Islet of Langerhans (tissue), 1 donor: ENCODE data around the gene ICOS.
"Not testable (repeated sequence)": the region's sequence is repeated elsewhere in the genome, so short reads cannot be mapped to it uniquely, and the experiment has no call there.

ENCODE experiments used
- FAIRE-seq: peaks from one replicate; lab custom pipeline; 2011; peaks lifted over from hg19 to GRCh38; lab: Jason Lieb, UNC

Gene ICOS

GRCh38 chr2:203918264-203918663 is 18.3 kb upstream of the ICOS start:
- FAIRE-seq: no peak

- no peak for FAIRE-seq
Measured at GRCh38 chr2:203918839-203919238, 17.7 kb upstream of the ICOS start.

DNA sequence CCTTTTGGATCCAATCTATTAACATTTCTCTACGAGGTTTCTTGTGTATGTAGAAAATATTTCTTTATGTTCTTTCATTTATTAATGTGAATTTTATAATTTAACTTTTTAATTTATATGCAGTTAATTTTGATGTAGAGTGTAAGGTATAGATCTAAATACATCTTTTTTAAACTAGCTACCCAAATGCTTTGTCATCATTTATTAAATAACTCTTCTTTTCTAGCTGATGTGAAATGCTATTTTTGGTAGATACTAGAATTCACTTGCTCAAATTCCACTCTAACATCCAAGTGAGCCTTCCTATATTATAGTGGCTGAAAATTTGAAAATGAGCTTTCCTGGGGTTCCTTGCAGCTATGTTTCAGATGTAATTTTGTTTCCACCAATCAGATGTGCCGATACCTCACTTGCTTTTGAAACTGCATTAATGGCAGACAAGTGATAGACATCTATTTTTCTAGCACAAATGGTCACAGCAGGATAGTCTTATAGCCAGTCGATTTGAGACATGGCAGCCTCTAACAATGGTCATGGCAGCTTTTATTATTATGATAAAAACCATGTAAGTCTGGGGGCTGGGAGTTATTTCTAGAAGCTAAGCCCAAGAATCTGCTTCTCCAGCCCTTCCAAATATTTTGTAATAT is 10.9 kb upstream of the ICOS start:
- no peak for FAIRE-seq

GRCh38 chr2:203928849-203929248 is 7.7 kb upstream of the ICOS start:
- peak; percentile 95 for FAIRE-seq

- FAIRE-seq: not testable (repeated sequence)
Measured at GRCh38 chr2:203931262-203931661, 5.3 kb upstream of the ICOS start.

- FAIRE-seq: no peak
Measured at GRCh38 chr2:203934041-203934492, 2.5 kb upstream of the ICOS start.

- no peak for FAIRE-seq
Measured at GRCh38 chr2:203934711-203935438, 1.7 kb upstream of the ICOS start.

GRCh38 chr2:203935568-203935967 is 995 bp upstream of the ICOS start:
- no peak for FAIRE-seq

DNA sequence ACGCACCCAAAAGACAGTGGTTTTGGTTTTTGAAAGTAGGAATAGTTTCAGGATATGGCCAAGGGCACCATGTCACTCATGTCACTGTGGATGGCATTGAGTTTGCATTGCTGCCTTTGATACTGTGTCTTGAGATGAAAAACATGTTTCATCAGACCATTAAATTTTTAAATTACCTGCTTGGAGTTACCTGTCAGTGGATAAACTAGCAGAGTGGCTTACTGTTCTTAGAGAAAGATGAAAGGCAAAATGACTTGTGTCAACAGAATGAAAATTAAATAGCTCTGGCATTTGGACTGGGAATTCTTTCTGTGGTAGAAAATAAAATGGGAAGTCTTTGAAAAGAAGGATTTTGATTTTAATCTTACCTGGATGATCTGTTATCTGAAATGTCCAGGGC is 386 bp downstream of the ICOS start:
- no peak for FAIRE-seq

- no peak for FAIRE-seq
Measured at GRCh38 chr2:203937788-203938187, 1.2 kb downstream of the ICOS start.

GRCh38 chr2:203940039-203940438 is 3.5 kb downstream of the ICOS start:
- FAIRE-seq: no peak

DNA sequence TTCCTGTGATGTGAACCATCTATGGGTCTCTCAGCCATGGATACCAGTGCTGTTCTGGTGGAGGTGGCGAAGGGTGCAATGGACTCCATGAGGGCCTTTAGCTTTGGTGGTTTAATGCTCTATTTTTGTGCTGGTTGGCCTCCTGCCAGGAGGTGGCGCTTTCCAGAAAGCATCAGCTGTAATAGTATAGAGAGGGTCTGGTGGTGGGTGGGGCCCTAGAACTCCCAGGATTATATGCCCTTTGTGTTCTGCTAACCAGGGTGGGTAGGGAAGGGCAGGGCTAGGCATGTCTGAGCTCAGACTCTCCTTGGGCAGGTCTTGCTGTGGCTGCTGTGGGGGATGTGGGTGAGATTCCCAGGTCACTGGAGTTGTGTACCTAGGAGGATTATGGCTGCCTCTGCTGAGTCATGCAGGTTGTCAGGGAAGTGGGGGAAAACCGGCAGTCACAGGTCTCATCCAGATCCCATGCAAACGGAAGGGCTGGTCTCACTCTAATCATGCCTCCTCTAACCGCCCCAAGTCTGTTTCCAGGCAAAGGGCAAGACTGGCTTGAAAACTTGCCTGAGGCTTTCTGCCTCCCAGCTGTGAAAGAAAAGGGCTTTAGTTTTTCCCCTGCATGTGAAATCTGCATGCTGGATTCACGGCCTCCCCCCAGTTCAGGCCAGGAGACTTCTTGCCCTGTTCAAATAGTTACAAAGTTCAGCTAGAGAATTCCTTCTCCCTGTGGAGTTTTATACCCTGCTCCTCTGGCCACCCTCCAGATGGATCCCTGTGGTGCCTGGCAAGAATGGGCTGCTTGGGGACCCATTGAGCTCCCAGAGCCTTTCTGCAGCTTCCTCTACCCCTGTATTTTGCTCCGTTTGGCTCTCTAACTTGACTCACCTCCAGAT is 7.2 kb downstream of the ICOS start:
- FAIRE-seq: not testable (repeated sequence)

- FAIRE-seq: no peak
Measured at GRCh38 chr2:203948733-203949132, 12.2 kb downstream of the ICOS start.

- no peak for FAIRE-seq
Measured at GRCh38 chr2:203949228-203949627, 12.7 kb downstream of the ICOS start.

- FAIRE-seq: no peak
Measured at GRCh38 chr2:203951366-203951902, 14.9 kb downstream of the ICOS start.

DNA sequence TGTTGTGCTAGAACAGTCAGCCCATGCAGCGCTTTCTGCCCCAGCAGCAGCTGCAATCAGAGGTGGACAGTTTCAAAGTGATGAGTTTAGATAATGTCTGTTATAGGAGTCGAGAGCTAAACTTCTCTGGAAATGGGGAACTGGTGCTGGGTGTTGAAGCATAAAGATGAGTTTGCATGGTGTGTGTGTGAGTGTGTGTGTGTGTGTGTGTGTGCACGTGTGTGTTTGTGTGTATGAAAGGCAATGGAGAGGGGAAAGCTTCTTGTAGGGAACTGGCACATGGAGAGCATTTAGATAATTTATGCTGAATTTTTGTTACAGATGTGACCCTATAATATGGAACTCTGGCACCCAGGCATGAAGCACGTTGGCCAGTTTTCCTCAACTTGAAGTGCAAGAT is 22.7 kb downstream of the ICOS start:
- FAIRE-seq: no peak

DNA sequence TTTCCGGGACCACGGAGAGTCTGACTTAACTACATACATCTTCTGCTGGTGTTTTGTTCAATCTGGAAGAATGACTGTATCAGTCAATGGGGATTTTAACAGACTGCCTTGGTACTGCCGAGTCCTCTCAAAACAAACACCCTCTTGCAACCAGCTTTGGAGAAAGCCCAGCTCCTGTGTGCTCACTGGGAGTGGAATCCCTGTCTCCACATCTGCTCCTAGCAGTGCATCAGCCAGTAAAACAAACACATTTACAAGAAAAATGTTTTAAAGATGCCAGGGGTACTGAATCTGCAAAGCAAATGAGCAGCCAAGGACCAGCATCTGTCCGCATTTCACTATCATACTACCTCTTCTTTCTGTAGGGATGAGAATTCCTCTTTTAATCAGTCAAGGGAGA is 23.1 kb downstream of the ICOS start:
- FAIRE-seq: no peak

DNA sequence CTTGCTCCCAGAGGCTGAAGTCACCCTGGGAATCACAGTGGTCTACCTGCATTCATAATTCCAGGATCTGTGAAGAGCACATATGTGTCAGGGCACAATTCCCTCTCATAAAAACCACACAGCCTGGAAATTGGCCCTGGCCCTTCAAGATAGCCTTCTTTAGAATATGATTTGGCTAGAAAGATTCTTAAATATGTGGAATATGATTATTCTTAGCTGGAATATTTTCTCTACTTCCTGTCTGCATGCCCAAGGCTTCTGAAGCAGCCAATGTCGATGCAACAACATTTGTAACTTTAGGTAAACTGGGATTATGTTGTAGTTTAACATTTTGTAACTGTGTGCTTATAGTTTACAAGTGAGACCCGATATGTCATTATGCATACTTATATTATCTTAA is 24.2 kb downstream of the ICOS start:
- FAIRE-seq: no peak

GRCh38 chr2:203965190-203965589 is 28.6 kb downstream of the ICOS start:
- not testable (repeated sequence) for FAIRE-seq

DNA sequence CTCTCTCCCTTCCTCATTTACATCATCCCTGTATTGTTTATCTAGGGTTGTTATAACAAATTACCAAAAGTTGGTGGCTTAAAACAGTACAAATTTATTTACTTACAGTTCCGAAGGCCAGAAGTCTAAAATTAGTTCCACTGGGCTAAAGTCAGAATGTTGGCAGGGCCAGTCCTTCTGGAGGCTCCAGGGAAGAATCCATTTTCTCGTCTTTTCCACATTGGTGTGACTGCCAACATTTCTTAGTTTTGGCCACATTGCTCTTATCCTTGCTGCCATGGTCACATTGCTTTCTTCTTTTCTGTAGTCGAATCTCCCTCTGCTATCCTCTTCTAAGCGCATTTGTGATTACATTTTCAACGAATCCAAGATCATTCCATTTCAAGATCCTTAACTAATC is 34.7 kb downstream of the ICOS start:
- FAIRE-seq: no peak

DNA sequence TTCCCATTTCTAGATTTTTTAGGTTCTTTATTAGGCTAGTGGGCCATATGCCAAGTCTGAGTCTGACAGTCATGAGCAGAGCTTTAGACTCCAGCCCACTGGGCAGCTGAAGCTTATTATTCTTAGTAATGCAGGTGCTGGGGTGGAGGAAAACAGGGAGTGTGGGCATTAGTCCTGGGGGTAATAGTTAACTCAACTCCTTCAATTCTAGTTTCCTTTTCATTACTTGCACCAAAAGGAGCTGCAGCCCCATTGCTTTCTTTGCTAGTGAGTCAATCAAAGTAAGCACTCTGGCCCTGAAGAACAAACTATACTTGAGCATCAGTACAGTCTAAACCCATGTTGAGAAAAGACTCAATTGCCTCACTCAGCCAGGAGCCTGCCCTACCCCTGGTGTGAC is 35.5 kb downstream of the ICOS start:
- FAIRE-seq: no peak

GRCh38 chr2:203973000-203973399 is 36.4 kb downstream of the ICOS start:
- no peak for FAIRE-seq

DNA sequence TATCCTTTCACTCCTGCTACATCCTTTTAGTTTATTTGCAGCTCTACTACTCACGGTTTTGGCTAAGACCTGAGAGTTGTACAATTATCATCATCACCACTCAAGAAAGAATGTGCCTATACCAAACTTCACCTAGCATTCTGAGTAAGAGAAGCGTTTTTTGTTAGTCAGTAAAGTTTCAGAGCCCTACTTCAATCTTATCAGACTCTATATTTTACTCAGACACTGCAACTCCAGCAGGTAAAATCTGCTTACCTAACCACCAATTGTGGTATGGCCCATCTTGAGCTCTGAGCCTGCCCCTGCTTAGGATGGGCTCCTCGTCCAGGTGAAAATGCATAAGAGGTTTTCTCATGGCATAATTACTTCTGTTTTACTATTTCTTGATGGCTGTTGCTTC is 37.1 kb downstream of the ICOS start:
- no peak for FAIRE-seq
